Peyer's patch (tissue), 4 donors: ENCODE measurements around the gene ASAP2. TPM values are rescaled to one million over a fixed set of nuclear protein-coding genes. Genes with fewer than 3 reads are reported as not detected.

Experiments
- DNase-seq, 3 donors: peaks; one replicate each; pipeline ENCODE4 v3.0.0-alpha.2; 2017 to 2019
- H3K27ac ChIP-seq, 4 donors: fragments of 200-600 bp; sonication (generic); one replicate each; pipeline ENCODE4 v1.5.1; 2016 to 2019
- H3K27me3 ChIP-seq, 2 donors: fragments of 200-600 bp; sonication (generic); one replicate each; pipeline ENCODE4 v1.5.1; 2019
- H3K36me3 ChIP-seq, 3 donors: fragments of 200-600 bp; sonication (generic); one replicate each; pipeline ENCODE4 v1.5.1; 2016 to 2019
- H3K4me1 ChIP-seq, 4 donors: fragments of 200-600 bp; sonication (generic); one replicate each; pipeline ENCODE4 v1.5.1; 2016 to 2019
- H3K4me3 ChIP-seq, 4 donors: fragments of 200-600 bp; sonication (generic); 1 replicate in 3 of 4; 2 replicates in 1 of 4; pipeline ENCODE4 v1.5.1; 2016 to 2019; ENCODE audit warnings: mild to moderate bottlenecking in 1 of 4
- H3K9me3 ChIP-seq, 4 donors: fragments of 200-600 bp; sonication (generic); one replicate each; pipeline ENCODE4 v1.5.1; 2016 to 2019; ENCODE audit warnings: mild to moderate bottlenecking in 1 of 4
- POLR2A ChIP-seq, 2 donors: fragments of 450-650 bp; IDR thresholded peaks; one replicate each; pipeline ENCODE4 v1.5.1; 2017; ENCODE audit warnings: antibody characterized with exemption in 2 of 2, mild to moderate bottlenecking in 2 of 2, moderate library complexity in 2 of 2
- total RNA-seq, 4 donors: library from RNA; depleted of rRNA; stranded (reverse); fragments of >200 nt; gene quantifications; one replicate each; pipeline ENCODE4 v1.1.0, GENCODE V29; 2016
- TF ChIP-seq, protein P1 (sequence below), 6 experiments: fragments of 450-650 bp in 4 of 6; fragments of 200-600 bp in 2 of 6; sonication (generic) in 1 of 6; IDR thresholded peaks; one replicate each; pipeline ENCODE4 v1.5.1; 2017 to 2019; ENCODE audit warnings: antibody characterized with exemption in 6 of 6, mild to moderate bottlenecking in 3 of 6, moderate library complexity in 1 of 6

The ASAP2 gene
- total RNA-seq, 4 donors from 2014 or later, result 30.6 to 59.4 (median 37.8) TPM

DNA sequence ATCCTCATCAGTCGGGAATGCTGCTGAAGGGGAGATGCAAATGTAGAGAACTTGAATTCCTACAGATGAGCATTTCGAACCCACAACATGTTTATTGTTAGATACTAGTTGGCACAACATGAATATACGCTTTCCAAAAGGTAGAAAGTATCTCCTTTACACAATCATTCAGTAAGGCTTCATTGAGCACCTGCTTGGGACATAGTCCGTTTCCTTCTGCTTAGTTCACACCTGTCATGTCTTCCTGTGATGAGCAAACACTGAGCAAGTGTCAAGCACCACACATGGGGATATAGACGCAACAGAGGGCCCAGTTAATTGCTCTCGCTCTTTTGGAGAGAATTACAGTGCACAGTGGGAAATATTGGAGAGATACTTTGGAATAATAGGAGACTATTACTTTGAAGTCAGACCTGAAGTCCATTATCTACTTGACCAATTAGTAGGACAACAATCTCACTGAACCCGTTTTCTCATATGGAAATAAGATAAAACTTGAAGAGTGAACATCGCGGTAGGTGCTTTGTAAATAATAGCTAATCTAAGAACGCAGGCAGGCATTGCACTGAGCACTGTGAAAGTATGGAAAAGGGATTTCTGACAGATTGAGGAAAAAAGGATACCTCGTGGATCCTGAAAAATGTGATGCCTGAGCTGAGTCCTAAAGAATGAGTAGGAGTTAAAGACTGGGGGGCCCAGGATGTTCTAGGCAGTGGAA is 218.0 kb downstream of the ASAP2 start:
- Histone ChIP-seq H3K4me1 (peaks cover 0 to 25% (median 4%) of the 10 kb centered on the region in 4 donors), H3K27ac (peak overlapping the region in 2 of 4 donors; percentile 94), H3K36me3 (peaks cover 0 to 3% (median 0%) of the 10 kb centered on the region in 3 donors), H3K27me3 (no peaks in the 10 kb centered on the region), H3K9me3 (no peaks in the 10 kb centered on the region), H3K4me3 (peak overlapping the region; percentile 79 to 96 (median 85))
- TF ChIP-seq, protein P1, sequence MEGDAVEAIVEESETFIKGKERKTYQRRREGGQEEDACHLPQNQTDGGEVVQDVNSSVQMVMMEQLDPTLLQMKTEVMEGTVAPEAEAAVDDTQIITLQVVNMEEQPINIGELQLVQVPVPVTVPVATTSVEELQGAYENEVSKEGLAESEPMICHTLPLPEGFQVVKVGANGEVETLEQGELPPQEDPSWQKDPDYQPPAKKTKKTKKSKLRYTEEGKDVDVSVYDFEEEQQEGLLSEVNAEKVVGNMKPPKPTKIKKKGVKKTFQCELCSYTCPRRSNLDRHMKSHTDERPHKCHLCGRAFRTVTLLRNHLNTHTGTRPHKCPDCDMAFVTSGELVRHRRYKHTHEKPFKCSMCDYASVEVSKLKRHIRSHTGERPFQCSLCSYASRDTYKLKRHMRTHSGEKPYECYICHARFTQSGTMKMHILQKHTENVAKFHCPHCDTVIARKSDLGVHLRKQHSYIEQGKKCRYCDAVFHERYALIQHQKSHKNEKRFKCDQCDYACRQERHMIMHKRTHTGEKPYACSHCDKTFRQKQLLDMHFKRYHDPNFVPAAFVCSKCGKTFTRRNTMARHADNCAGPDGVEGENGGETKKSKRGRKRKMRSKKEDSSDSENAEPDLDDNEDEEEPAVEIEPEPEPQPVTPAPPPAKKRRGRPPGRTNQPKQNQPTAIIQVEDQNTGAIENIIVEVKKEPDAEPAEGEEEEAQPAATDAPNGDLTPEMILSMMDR (IDR thresholded peaks at IDR 0.05), result no peak
- TF ChIP-seq POLR2A (IDR thresholded peaks at IDR 0.05), result no peak
- DNase-seq, result no peak

DNA sequence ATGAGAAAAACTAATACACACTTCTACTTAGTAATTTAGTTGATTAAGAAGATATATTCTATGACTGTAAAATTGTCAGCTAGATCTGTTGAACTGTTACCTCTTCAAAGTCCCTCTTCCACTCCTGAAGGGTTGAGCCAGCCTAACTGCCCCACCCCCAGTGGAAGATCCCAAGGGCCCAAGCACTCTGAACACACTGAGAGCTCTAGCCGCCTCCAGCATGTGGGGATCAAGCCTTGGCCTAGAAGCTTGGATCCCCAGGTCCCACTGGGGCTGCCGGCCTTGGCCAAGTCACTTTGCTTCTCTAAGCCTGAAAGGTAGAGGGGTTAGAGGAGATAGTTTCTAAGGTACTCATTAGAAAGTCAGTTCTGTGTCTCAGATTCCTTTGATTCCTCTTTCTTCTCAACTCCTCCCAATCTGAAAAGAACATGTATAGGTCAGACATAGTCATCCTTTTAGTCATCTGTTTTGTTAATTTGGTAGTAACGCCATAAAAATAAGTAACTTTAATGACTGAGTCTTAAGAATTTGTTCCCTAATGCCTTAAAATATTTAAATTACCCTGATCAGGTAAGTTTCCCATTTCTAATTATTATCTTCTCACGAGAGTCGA is 222.5 kb downstream of the ASAP2 start:
- Histone ChIP-seq H3K27ac (no peak overlapping the region), H3K36me3 (peaks cover 0 to 46% (median 0%) of the 10 kb centered on the region in 3 donors), H3K4me3 (no peak overlapping the region), H3K27me3 (no peaks in the 10 kb centered on the region), H3K9me3 (no peaks in the 10 kb centered on the region), H3K4me1 (peaks cover 0 to 13% (median 3%) of the 10 kb centered on the region in 4 donors)
- TF ChIP-seq, protein P1 (IDR thresholded peaks at IDR 0.05), result no peak
- TF ChIP-seq POLR2A (IDR thresholded peaks at IDR 0.05), result no peak
- DNase-seq, result no peak

GRCh38 chr2:9430316-9431293 is 224.0 kb downstream of the ASAP2 start:
- TF ChIP-seq POLR2A (IDR thresholded peaks at IDR 0.05), result no peak
- TF ChIP-seq, protein P1 (IDR thresholded peaks at IDR 0.05), result no peak
- DNase-seq, result no peak
- Histone ChIP-seq H3K36me3 (peaks cover 0 to 55% (median 0%) of the 10 kb centered on the region in 3 donors), H3K27me3 (no peaks in the 10 kb centered on the region), H3K4me3 (no peak overlapping the region), H3K4me1 (no peaks in the 10 kb centered on the region), H3K27ac (no peak overlapping the region), H3K9me3 (no peaks in the 10 kb centered on the region)

DNA sequence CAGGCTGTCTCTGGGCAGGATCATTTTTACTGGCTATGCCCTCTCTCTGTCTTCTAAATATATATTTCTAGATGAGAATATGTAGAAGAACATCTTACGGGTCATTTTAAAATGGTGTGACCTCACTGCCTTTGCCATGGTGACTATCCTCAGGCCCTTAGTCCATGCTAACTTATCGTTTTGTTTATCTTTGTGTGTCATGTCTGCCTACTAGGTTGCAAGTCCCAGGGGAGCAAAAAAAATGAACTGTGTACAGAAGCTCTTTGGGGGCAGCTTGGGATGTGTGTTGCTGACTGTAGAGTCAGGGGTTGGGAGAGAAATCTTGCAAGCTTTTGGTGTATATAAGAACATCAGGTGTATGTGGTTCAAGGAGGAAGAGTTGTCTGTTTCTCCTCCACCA is 227.9 kb downstream of the ASAP2 start:
- Histone ChIP-seq H3K4me3 (no peak overlapping the region), H3K36me3 (peaks cover 0 to 73% (median 0%) of the 10 kb centered on the region in 3 donors)
- no peak for TF ChIP-seq POLR2A (IDR thresholded peaks at IDR 0.05)
- TF ChIP-seq, protein P1 (IDR thresholded peaks at IDR 0.05), result no peak

GRCh38 chr2:9439536-9439935 is 232.9 kb downstream of the ASAP2 start:
- Histone ChIP-seq H3K4me1 (no peaks in the 10 kb centered on the region), H3K27me3 (no peaks in the 10 kb centered on the region), H3K4me3 (no peak overlapping the region), H3K36me3 (peaks cover 0 to 69% (median 0%) of the 10 kb centered on the region in 3 donors), H3K27ac (peak overlapping the region in 1 of 4 donors; percentile 9), H3K9me3 (no peaks in the 10 kb centered on the region)
- DNase-seq, result no peak
- TF ChIP-seq, protein P1 (IDR thresholded peaks at IDR 0.05), result no peak
- TF ChIP-seq POLR2A (IDR thresholded peaks at IDR 0.05), result no peak

More for the DNA sequence above, 227.9 kb downstream of the ASAP2 start:
- H3K9me3 ChIP-seq, result no peaks in the 10 kb centered on the region
- no peak overlapping the region for H3K27ac ChIP-seq
- H3K27me3 ChIP-seq, result no peaks in the 10 kb centered on the region
- no peak for DNase-seq
- no peaks in the 10 kb centered on the region for H3K4me1 ChIP-seq
